Tibial nerve (tissue), 4 donors: ENCODE measurements around the gene OSBPL9.

Experiments
- CTCF ChIP-seq, 5 experiments: fragments of 200-600 bp in 3 of 5; fragments of 450-650 bp in 2 of 5; sonication (generic) in 3 of 5; IDR thresholded peaks; one replicate each; pipeline ENCODE4 v1.5.1; 2016 to 2019; ENCODE audit warnings: antibody characterized with exemption in 5 of 5, mild to moderate bottlenecking in 3 of 5, moderate library complexity in 2 of 5
- EP300 ChIP-seq, 2 donors: sonication (generic); formaldehyde crosslinking; IDR thresholded peaks; one replicate each; pipeline ENCODE4 v1.6.1; 2017; ENCODE audit warnings: antibody characterized with exemption in 2 of 2, mild to moderate bottlenecking in 1 of 2
- POLR2A ChIP-seq, 2 donors: fragments of 450-650 bp; IDR thresholded peaks; one replicate each; pipeline ENCODE4 v1.6.1; 2017; ENCODE audit warnings: antibody characterized with exemption in 2 of 2, mild to moderate bottlenecking in 2 of 2, moderate library complexity in 2 of 2

DNA sequence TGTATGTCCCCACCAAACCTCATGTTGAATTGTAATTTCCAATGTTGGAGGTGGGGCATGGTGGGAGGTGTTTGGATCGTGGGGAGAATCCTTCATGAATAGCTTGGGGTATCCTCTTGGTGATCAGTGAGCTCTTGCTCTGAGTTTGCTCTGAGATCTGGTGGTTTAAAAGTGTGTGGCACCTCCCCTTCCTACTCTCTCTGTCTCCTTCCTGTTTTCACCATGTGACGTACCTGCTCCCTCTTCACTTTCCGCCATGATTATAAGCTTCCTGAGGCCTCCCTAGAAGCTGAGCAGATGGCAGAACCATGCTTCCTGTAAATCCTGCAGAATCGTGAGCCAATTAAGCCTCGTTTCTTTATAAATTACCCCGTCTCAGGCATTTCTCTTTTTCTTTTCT is 40.0 kb upstream of the OSBPL9 start:
- TF ChIP-seq CTCF (IDR thresholded peaks at IDR 0.05) = no peak
- TF ChIP-seq EP300 (IDR thresholded peaks at IDR 0.05) = no peak
- no peak for TF ChIP-seq POLR2A (IDR thresholded peaks at IDR 0.05)
